ENCODE results near the gene CYREN. TPM values are rescaled to one million over a fixed set of nuclear protein-coding genes. Genes with fewer than 3 reads are reported as not detected.

Gene CYREN
- total and polyA plus RNA-seq, 2 of the 13 experiments (the other 11 are each of a cell fraction or from before 2014, with no cell fraction given) = 20.7 to 60.7 TPM

DNA sequence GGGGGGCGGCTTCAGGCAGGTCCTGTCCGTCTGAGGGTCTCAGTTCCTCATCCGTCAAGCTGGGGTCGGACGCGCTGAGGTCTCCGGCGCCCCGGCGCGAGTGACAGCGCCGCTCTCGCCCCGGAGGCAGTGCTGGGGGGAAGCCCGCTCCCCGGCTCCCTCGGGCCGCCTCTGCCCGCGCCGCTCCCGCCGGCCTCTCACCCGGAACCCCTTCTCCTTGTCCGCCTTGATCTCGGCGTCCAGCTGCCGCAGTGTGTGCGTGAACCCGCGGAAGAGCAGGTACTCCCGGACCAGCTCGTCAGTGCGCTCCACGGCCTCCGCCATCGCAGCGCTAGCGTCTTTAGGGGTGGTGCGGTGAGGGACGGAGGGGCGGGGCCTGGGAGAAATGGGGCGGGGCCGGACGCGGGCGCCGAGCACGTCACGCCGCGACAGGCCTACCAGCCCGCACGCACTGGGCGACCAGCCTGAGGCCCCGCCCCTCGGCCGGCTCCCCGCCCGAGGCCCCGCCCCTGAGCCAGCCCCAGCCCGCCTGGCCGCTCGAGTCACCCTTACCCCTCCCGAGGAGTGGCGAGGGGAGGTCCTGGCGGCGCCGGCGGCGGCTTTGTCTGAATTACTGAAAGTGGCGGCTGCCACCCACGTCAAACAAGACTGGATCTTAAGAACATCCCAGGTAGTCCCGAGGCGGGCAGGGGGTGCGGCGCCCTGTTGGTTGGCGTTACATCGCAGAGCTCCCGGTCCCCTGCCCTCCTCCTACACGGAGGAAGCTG, 40.9 kb upstream of the CYREN start, which contains the start of gene WDR91 (continued):
- TF ChIP-seq FOXM1 (CRISPR knock-in tag; IDR thresholded peaks at IDR 0.05) (no peak), ZNF124 (CRISPR knock-in tag; IDR thresholded peaks at IDR 0.05) (no peak; the same call in 1 of the 2 replicates), MLLT10 (CRISPR knock-in tag; IDR thresholded peaks at IDR 0.05) (no peak), BORCS8-MEF2B (CRISPR knock-in tag; IDR thresholded peaks at IDR 0.05) (no peak), CEBPG (CRISPR knock-in tag; IDR thresholded peaks at IDR 0.05) (no peak), ZBTB7A (CRISPR knock-in tag; IDR thresholded peaks at IDR 0.05) (no peak; the same call in 1 of the 2 replicates), ZNF598 (CRISPR knock-in tag; IDR thresholded peaks at IDR 0.05; ENCODE audit: borderline replicate concordance) (0 out of 2 replicates have a peak, but pooled peaks have one; percentile 39), ZNF496 (CRISPR knock-in tag; IDR thresholded peaks at IDR 0.05; ENCODE audit: insufficient replicate concordance) (no peak), ZBTB42 (CRISPR knock-in tag; IDR thresholded peaks at IDR 0.05) (no peak)
- TF ChIP-seq, protein P1, sequence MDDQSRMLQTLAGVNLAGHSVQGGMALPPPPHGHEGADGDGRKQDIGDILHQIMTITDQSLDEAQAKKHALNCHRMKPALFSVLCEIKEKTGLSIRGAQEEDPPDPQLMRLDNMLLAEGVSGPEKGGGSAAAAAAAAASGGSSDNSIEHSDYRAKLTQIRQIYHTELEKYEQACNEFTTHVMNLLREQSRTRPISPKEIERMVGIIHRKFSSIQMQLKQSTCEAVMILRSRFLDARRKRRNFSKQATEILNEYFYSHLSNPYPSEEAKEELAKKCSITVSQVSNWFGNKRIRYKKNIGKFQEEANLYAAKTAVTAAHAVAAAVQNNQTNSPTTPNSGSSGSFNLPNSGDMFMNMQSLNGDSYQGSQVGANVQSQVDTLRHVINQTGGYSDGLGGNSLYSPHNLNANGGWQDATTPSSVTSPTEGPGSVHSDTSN (CRISPR knock-in tag; IDR thresholded peaks at IDR 0.05; ENCODE audit: borderline replicate concordance) = no peak

DNA sequence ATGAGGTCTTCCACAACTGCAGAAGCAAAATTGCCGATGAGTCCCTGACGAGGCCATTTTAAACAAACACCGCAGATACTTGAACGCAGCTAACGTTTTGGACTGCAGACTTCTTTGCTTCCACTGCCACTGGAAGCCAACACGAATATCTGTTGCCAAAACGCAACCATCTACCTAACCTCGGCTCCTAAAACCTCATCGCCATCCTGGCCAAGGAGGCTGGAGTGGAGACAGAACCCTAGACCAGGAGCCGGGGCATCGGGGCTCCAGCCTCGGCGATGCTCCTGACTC, 40.3 kb upstream of the CYREN start:
- Histone ChIP-seq H3K27ac (ENCODE audit: extremely low read length, insufficient read depth, low read length) (peak overlapping the region; percentile 54), H3K4me1 (ENCODE audit: insufficient read depth, low read length) (peaks cover 66% of the 10 kb centered on the region), H3K9ac (ENCODE audit: insufficient read depth, low read depth, low read length) (peak overlapping the region; percentile 83), H3K36me3 (replicated peaks in 1 of 2; ENCODE audit: control insufficient read depth in 1 of 2, insufficient read depth in 2 of 2, low read length in 2 of 2) (no peaks in the 10 kb centered on the region), H3K27me3 (ENCODE audit: control insufficient read depth in 1 of 2, insufficient read depth in 2 of 2, low read length in 2 of 2) (no peaks in the 10 kb centered on the region; a peak in 1 of 5 replicates), H4K20me1 (ENCODE audit: insufficient read depth, low read length) (no peaks in the 10 kb centered on the region), H3K9me3 (ENCODE audit: low read length) (no peaks in the 10 kb centered on the region), H3K4me2 (ENCODE audit: low read depth, low read length) (peak overlapping the region; percentile 86), H3K4me3 (replicated peaks in 1 of 3; ENCODE audit: insufficient read depth in 1 of 3, low read depth in 2 of 3, low read length in 3 of 3) (peak overlapping the region; percentile 82 to 98 (median 96)), H3K79me2 (ENCODE audit: insufficient read depth, low read length) (peaks cover 9% of the 10 kb centered on the region), H2AFZ (ENCODE audit: low read length) (no peak overlapping the region)
- BruUV-seq (replicated peaks) = no TSS peak
- DNase-seq (ENCODE audit: low spot score) (no peak), FAIRE-seq (peak; percentile 30), ATAC-seq (peak; percentile 6; the same call in 2 of the 3 replicates)
- 2% methylated on average over 13 of the region's 13 CpGs for whole genome bisulfite sequencing (ENCODE audit: low lambda C conversion rate)
- intact Hi-C loops (cut with micrococcal nuclease; ENCODE audit: unreplicated experiment) = loop anchor here (2.0 to 5.0 kb wide), 2 partner anchors 38 to 41 kb away; no protein-coding TSS in a partner anchor
- ChIA-PET POLR2A (interaction anchor here (1.0 to 2.1 kb wide), 6 partner anchors 29 to 47 kb away, joined by 3 to 12 read pairs (median 3); partner anchors contain the start of gene CYREN), CTCF (ENCODE audit: low intra/inter-chr PET ratio, low total read pairs) (no interaction called here)
- in situ Hi-C loops (cut with HindIII; ENCODE audit: extremely low pct_ligation_motif_present, low pct_unique_long_range_greater_than_20kb) = loop anchor here (5.0 kb wide), 1 partner anchor 34 kb away; no protein-coding TSS in a partner anchor
- TF ChIP-seq RARA (CRISPR knock-in tag; IDR thresholded peaks at IDR 0.05) = no peak
- TF ChIP-seq SRY (CRISPR knock-in tag; IDR thresholded peaks at IDR 0.05) = no peak
- TF ChIP-seq ZNF564 (CRISPR knock-in tag; IDR thresholded peaks at IDR 0.05) = no peak
- TF ChIP-seq MTF2 (CRISPR knock-in tag; IDR thresholded peaks at IDR 0.05; ENCODE audit: borderline replicate concordance) = 0 out of 2 replicates have a peak, but pooled peaks have one; percentile 16
- TF ChIP-seq ARID2 (CRISPR knock-in tag; IDR thresholded peaks at IDR 0.05; ENCODE audit: borderline replicate concordance) = 0 out of 2 replicates have a peak, but pooled peaks have one; percentile 15
- TF ChIP-seq, protein P2, sequence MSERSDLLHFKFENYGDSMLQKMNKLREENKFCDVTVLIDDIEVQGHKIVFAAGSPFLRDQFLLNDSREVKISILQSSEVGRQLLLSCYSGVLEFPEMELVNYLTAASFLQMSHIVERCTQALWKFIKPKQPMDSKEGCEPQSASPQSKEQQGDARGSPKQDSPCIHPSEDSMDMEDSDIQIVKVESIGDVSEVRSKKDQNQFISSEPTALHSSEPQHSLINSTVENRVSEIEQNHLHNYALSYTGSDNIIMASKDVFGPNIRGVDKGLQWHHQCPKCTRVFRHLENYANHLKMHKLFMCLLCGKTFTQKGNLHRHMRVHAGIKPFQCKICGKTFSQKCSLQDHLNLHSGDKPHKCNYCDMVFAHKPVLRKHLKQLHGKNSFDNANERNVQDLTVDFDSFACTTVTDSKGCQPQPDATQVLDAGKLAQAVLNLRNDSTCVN (CRISPR knock-in tag; IDR thresholded peaks at IDR 0.05; ENCODE audit: borderline replicate concordance) = peak; percentile 16; the same call in 1 of the 2 replicates
- TF ChIP-seq, protein P3, sequence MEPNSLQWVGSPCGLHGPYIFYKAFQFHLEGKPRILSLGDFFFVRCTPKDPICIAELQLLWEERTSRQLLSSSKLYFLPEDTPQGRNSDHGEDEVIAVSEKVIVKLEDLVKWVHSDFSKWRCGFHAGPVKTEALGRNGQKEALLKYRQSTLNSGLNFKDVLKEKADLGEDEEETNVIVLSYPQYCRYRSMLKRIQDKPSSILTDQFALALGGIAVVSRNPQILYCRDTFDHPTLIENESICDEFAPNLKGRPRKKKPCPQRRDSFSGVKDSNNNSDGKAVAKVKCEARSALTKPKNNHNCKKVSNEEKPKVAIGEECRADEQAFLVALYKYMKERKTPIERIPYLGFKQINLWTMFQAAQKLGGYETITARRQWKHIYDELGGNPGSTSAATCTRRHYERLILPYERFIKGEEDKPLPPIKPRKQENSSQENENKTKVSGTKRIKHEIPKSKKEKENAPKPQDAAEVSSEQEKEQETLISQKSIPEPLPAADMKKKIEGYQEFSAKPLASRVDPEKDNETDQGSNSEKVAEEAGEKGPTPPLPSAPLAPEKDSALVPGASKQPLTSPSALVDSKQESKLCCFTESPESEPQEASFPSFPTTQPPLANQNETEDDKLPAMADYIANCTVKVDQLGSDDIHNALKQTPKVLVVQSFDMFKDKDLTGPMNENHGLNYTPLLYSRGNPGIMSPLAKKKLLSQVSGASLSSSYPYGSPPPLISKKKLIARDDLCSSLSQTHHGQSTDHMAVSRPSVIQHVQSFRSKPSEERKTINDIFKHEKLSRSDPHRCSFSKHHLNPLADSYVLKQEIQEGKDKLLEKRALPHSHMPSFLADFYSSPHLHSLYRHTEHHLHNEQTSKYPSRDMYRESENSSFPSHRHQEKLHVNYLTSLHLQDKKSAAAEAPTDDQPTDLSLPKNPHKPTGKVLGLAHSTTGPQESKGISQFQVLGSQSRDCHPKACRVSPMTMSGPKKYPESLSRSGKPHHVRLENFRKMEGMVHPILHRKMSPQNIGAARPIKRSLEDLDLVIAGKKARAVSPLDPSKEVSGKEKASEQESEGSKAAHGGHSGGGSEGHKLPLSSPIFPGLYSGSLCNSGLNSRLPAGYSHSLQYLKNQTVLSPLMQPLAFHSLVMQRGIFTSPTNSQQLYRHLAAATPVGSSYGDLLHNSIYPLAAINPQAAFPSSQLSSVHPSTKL (CRISPR knock-in tag; IDR thresholded peaks at IDR 0.05) = 0 out of 2 replicates have a peak, but pooled peaks have one; percentile 2
